Psoas muscle (tissue), 8 donors: Measurements from ENCODE around the gene LSAMP. TPM values are rescaled to one million over a fixed set of nuclear protein-coding genes. Genes with fewer than 3 reads are reported as not detected.

ENCODE experiments used
- ATAC-seq, 4 donors: fragments of 200-7000 bp; cut with Tn5 transposase; one replicate each; pipeline ENCODE4 v1.9.1; 2020; ENCODE audit warnings: moderate library complexity in 3 of 4, mild to moderate bottlenecking in 2 of 4
- DNase-seq, 2 donors: peaks; one replicate each; pipeline ENCODE4 v3.0.0-alpha.2; 2020
- H3K27ac ChIP-seq: fragments of 200-600 bp; one replicate; pipeline ENCODE4 v1.8.0; 2022
- H3K27me3 ChIP-seq, 3 donors: fragments of 200-600 bp in 1 of 3; one replicate each; pipeline versions ENCODE4 v1.6.1 to v1.8.0; 2013 to 2022; ENCODE audit warnings: low read length in 2 of 3, mild to moderate bottlenecking in 2 of 3, moderate library complexity in 1 of 3; ENCODE audit not compliant: insufficient read depth in 3 of 3
- H3K36me3 ChIP-seq, 2 donors: fragments of 200-600 bp in 1 of 2; one replicate each; pipeline versions ENCODE4 v1.6.1 to v1.8.0; 2013 to 2022; ENCODE audit warnings: low read depth in 1 of 2, mild to moderate bottlenecking in 1 of 2, moderate library complexity in 1 of 2; ENCODE audit not compliant: insufficient read depth in 1 of 2
- H3K4me1 ChIP-seq: fragments of 200-600 bp; one replicate; pipeline ENCODE4 v1.8.0; 2022
- H3K4me3 ChIP-seq: fragments of 200-600 bp; one replicate; pipeline ENCODE4 v1.8.0; 2022; ENCODE audit warnings: mild to moderate bottlenecking
- H3K9me3 ChIP-seq: fragments of 200-600 bp; one replicate; pipeline ENCODE4 v1.8.0; 2022
- CTCF ChIP-seq: fragments of 200-600 bp; IDR thresholded peaks from one replicate; pipeline ENCODE4 v1.8.0; 2022; ENCODE audit warnings: antibody characterized with exemption
- WGBS, 3 donors: extraction: QIAGEN DNeasy Blood & Tissue Kit; methylation state at CpG; one replicate each; pipeline versions ENCODE4 v1.1.6 to v1.1.7; 2013; 5-methylcytosine and 5-hydroxymethylcytosine counted together
- intact Hi-C, 2 donors: fragments of 100-400 bp; cut with DNase I; formaldehyde crosslinking; loops; one replicate each; pipeline versions ENCODE4 v1.11.0 to v1.14.2; 2022
- polyA plus RNA-seq, 3 donors: library from polyadenylated mRNA; stranded (reverse); fragments of 200-250 nt; gene quantifications; one replicate each; pipeline ENCODE4 v1.2.3, GENCODE V29; 2013
- total RNA-seq, 4 donors: library from RNA; stranded (reverse); fragmentation: NEBNext Ultra II Directional in 2 of 4; extraction: Animal tissue kit (Norgen Biotek cat#: 25700) in 2 of 4; gene quantifications; one replicate each; pipeline versions ENCODE4 v1.2.1 to v1.2.4, GENCODE V29; 2021 to 2023
- donor health status: healthy with polysubstance abuse.
- donor health status: DM: no; HTN: no; CAD: no; lungs with moderate emphysema.
- donor health status: Bipolar disorder and iron deficiency.
- donor health status: healthy.
- donor health status: DM: yes; HTN: yes; CAD: no.
- donor health status: DM: no; HTN: no; CAD: no.
- donor health status: DM: no; HTN: no; CAD: no.
- donor health status: DM: yes; HTN: yes; CAD: no.

Gene LSAMP
- total and polyA plus RNA-seq, 7 donors = 0.01 to 0.17 (median 0.04) TPM; not detected in 4

- 73 to 85% (median 79%) methylated on average over 7 of the region's 7 CpGs for WGBS, 3 donors
- no peaks in the 10 kb centered on the region for H3K36me3 ChIP-seq
- H3K4me3 ChIP-seq = no peak overlapping the region
- H3K27ac ChIP-seq = no peak overlapping the region
- H3K9me3 ChIP-seq = no peaks in the 10 kb centered on the region
- DNase-seq (no peak), ATAC-seq (no peak)
- intact Hi-C loops = no loop called here
- H3K27me3 ChIP-seq = no peaks in the 10 kb centered on the region
- no peak for TF ChIP-seq CTCF
- no peaks in the 10 kb centered on the region for H3K4me1 ChIP-seq
Observed at GRCh38 chr3:116246406-116246980, 198.8 kb downstream of the LSAMP start.

GRCh38 chr3:116242825-116243224, 202.5 kb downstream of the LSAMP start:
- intact Hi-C loops = loop anchor here in 1 of 2 donors (5.0 kb wide), 1 partner anchor 1099 kb away; no protein-coding TSS in a partner anchor
- 68 to 77% (median 71%) methylated on average over 2 of the region's 2 CpGs for WGBS, 3 donors

GRCh38 chr3:116241677-116242076, 203.6 kb downstream of the LSAMP start:
- DNase-seq (no peak), ATAC-seq (no peak)
- intact Hi-C loops = loop anchor here in 1 of 2 donors (5.0 kb wide), 1 partner anchor 1101 kb away; no protein-coding TSS in a partner anchor
- no peak overlapping the region for H3K27ac ChIP-seq
- no peaks in the 10 kb centered on the region for H3K4me1 ChIP-seq
- H3K4me3 ChIP-seq = no peak overlapping the region
- no peaks in the 10 kb centered on the region for H3K9me3 ChIP-seq
- no peaks in the 10 kb centered on the region for H3K27me3 ChIP-seq
- H3K36me3 ChIP-seq = no peaks in the 10 kb centered on the region
- 65 to 73% (median 69%) methylated on average over 3 of the region's 3 CpGs for WGBS, 3 donors
- no peak for TF ChIP-seq CTCF

More at GRCh38 chr3:116242825-116243224, 202.5 kb downstream of the LSAMP start:
- Histone ChIP-seq H3K27me3 (no peaks in the 10 kb centered on the region), H3K4me1 (no peaks in the 10 kb centered on the region), H3K4me3 (no peak overlapping the region), H3K27ac (no peak overlapping the region), H3K36me3 (no peaks in the 10 kb centered on the region), H3K9me3 (no peaks in the 10 kb centered on the region)
- no peak for TF ChIP-seq CTCF
- ATAC-seq (no peak), DNase-seq (no peak)

GRCh38 chr3:116240261-116240660, 205.0 kb downstream of the LSAMP start:
- H3K27ac ChIP-seq = no peak overlapping the region
- no peaks in the 10 kb centered on the region for H3K27me3 ChIP-seq
- no peak for DNase-seq
- no peaks in the 10 kb centered on the region for H3K36me3 ChIP-seq
- H3K4me3 ChIP-seq = no peak overlapping the region
- ATAC-seq = no peak
- intact Hi-C loops = loop anchor here in 1 of 2 donors (5.0 kb wide), 1 partner anchor 1102 kb away; no protein-coding TSS in a partner anchor
- no peaks in the 10 kb centered on the region for H3K9me3 ChIP-seq
- H3K4me1 ChIP-seq = no peaks in the 10 kb centered on the region
- TF ChIP-seq CTCF = no peak
- 0% methylated on average over 1 of the region's 1 CpG for WGBS, 3 donors
